ENCODE data around the gene C10orf143.
A peak's percentile ranks its signal among the peaks of the same experiment; 100 is the strongest.
"Not testable (repeated sequence)": the region's sequence is repeated elsewhere in the genome, so short reads cannot be mapped to it uniquely, and the experiment has no call there.

C10orf143 gene

DNA sequence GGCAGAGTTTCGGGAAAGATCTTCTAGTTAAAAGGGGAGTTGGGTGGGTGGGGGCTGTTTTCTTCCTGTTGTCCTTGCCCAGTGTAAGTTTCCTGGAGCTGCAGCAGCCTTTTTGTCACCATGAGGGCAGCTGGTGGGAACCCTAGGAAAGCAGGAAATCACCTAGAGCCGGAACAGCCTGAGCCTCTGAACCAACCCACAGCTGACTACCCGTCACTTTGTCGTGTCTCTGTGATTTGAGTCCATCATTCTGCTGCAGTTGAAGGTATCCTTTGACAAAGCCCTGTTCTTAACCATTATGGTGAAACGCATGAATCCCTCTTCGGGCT, 1.2 kb upstream of the C10orf143 start:
- no peak for DNase-seq

DNA sequence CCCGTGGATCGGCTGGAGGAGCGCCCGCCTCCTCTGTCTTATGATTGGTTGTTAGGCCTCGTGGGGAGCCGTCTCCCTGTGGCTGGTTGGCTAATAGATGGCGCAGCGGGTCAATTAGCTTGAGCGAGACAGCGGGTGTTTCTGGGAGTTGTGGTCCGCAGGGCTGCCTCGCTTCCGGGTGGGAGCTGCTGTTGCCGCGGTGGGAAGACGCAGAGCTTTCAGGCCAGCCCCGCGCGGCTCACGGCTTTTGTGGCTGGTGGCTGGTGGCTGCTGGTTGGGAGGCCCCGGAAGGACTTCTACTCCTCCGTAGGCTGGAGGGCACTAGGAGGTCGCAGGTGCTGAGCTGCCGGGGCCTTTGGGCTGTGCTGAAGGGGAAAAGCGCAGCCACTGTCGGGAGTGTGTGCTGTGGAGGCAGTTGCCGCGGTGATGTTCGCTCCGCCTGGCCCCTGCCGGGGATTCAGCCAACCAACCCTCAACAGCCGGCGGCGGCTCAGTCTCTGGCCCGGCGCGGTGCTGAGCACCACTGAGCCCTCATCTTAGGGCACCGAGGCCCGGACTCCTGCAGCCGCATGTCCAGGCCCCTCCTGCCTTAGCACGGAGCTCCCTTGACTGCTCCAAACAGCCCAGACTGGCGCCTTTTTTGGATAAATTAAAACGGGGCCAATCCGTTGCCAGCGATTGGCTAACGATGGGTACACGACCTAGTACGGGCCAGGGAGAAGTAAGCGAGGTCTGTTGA, 652 bp upstream of the C10orf143 start:
- DNase-seq = peak; percentile 81 to 99 (median 97)

DNA sequence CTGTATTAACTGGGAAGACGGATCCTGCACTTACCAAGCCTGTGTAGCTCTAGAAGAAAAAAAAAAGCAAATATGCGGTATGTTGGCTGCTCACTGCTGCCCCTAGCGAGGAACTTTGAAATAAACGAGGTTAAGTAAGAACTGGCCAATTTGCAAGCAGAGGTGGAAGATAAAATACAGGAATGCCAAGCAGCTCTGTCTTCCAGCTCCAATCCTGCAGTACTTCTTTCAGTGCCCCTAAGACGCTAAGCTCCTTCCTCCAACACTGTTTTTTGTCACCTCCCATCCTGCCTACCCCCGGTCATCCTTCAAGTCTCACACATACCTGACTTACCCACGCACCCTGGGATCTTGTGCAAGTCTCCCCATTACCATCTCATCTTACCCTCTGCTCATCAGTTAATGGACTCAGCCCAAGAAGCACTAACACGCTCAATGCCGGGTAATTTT, 809 bp downstream of the C10orf143 start:
- peak in 43 of 56 donors; percentile 5 to 79 (median 46) for DNase-seq

DNA sequence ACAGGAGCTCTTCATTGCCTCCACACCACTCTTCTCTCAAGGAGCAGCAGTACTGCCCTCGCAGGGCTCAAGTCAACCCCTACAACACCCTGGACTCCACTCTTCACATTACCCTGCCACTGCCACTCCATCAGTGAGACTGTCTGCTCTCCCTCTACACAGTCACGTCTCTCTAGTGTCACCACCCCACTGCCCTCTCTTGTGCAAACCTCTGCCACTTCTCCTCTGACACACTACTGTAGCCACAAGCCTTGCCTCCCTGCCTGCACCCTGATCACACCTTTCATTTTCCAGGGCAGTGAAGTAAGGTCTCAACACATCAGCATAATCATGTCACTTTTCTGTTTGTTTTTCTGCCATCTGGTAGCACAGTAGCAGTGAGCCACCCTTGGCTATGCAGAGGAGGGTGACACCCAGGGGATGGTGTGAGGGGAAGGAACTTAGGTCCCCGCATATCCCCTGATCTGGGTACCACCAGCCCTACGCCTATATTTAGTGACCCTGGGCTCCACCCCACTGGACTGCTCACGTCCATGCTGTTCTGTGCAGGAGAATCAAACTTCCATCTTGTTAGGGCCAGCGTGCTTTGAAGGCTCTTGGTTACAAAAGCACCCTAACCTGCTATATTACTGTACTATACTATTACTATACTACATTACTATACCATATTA, 1.6 kb downstream of the C10orf143 start:
- DNase-seq = no peak

DNA sequence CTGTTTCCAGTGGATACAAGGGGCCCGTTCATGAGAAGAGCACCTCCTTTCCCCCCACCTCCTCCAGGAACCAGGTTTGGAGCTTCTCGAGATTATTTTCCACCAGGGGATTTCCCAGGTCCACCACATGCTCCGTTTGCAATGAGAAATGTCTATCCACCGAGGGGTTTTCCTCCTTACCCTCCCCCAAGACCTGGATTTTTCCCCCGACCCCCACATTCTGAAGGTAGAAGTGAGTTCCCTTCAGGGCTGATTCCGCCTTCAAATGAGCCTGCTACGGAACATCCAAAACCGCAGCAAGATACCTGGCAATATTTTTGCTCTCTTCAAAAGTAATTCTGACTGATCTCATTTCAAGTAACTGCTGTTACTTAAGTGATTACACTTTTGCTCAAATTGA, 2.5 kb downstream of the C10orf143 start:
- not testable (repeated sequence) for DNase-seq

DNA sequence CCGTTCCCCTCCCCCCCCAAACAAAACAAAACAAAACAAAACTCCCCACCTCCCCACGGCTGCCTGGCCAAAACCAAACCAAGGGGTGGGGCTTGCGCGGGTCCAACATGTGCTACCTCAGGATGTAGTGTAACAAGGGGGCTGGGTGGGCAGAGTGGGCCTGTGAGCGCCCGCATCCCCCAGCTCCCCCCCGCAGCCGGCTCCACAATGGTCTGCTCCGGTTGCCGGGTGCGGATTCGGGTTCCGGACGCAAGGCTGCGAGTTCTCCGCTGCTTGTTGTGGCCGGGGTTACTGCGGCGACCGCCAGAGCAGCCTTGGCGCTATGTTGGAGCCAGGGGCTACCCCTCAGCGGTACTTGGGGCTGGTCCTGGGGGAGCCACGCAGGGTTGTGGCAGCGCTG, 4.9 kb downstream of the C10orf143 start:
- no peak for DNase-seq

DNA sequence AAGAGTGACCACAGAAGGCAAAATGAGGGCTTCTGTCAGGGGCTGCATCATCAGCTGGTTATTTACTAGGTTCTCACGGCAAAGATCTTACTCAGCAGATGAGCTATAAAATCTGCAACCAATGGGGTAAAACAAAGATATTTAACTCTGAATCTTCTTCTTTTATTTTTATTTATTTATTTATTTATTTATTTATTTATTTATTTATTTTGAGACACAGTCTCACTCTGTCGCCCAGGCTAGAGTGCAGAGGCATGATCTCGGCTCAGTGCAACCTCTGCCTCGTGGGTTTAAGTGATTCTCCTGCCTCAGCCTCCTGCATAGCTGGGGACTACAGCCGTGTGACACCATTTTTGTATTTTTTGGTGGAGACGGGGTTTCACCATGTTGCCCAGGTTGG, 11.3 kb downstream of the C10orf143 start:
- no peak for DNase-seq

DNA sequence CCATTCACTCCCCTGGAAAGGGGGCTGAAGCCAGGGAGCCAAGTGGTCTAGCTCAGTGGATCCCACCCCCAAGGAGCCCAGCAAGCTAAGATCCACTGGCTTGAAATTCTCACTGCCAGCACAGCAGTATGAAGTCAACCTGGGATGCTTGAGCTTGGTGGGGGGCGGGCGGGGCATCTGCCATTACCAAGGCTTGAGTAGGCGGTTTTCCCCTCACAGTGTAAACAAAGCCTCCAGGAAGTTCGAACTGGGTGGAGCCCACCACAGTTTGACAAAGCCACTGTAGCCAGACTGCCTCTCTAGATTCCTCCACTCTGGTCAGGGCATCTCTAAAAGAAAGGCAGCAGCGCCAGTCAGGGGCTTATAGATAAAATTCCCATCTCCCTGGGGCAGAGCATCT, 20.1 kb downstream of the C10orf143 start:
- DNase-seq = not testable (repeated sequence)

DNA sequence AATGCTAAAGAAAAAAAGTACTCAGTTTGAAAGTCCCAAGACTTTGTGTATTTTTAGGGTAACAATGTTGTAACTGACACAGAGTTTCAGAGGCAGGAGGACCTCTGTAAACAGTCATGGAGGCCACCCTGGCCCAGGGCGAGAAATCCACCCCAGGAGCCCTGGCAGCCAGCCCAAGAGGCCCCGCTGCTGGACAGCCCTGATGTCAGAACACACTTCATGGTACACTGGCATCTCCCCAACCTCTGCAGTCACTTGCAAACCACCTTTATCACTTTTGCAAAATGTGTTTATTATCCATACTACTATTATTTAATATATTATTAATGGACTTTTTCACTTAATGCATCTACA, 30.2 kb downstream of the C10orf143 start:
- DNase-seq = no peak

DNA sequence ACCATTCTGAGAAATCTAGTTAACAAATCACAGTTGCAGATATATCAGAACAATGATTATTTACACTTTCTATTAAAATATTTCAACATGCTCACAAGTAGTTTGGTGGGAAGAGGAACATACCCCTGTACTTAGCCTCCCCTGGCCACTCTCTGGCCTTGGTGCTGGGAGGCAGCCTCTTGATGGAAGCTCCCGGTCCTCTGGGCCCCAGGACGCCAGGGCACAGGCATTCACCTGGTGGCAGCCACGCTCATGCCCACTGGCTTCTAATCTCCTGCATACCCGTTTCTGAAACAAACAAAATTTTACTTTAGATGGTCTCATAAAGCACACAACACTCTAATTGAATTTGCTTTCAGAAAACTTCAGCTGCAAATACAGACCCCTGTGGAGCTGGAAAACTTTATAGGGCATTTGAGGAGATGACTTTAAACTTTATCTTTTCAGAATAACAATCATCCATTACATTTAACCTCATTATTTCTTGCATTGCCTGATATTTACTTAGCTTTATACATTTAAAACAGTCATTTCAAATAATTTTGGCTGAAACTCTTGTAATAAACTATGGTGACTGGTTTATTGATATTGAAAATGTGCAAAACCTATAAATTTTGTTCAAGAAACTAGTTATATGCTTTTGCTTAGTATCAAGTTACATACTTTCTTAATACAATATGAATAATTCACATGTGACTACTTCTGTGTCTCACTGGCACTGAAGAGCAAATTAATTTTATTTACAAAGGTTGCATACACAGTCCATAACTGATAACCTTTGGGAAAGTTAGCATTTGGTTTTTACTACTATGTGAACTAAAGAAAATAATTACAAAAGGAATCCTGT, 30.8 kb downstream of the C10orf143 start:
- DNase-seq = no peak

DNA sequence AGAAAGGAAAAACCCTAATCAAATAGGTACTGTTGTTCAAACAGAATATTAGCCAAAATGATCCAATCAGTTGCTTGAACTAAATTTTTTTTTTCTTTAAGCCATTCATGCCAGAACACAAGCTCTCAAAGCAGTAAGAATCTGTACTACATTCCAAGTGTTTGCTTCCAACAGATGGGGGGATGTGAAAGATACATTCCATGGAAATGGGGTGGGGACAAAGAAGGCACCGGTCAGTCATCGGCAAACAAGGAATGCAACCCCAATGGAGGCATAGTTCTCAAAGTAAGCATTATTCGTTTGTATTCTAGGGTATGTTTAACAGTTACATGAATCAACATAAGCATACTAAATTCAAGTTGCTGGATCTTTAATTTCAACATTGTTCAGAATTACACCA, 32.5 kb downstream of the C10orf143 start:
- no peak for DNase-seq

GRCh38 chr10:130076681-130077080, 33.9 kb downstream of the C10orf143 start:
- DNase-seq = no peak

- no peak for DNase-seq
Measured at GRCh38 chr10:130074639-130075038, 36.0 kb downstream of the C10orf143 start.

DNA sequence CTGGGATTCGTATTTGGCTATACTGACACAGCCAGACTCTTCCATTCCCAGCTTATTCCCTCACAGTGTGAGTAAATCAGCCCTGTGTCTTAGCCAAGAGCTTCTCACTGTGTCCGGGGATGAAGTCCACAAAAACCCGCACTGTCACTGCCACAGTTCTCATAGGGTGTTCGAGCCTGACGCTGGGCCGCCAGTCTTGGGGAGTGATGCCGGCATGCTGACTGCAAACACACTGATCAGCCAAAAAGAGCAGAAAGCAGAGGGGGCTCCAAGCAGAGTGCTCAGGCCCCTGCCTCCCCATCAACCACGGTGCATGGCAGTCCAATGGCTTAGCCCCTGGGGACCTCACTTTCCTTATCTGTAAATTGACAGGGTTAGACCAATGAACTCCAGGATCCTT, 36.7 kb downstream of the C10orf143 start:
- DNase-seq = no peak

DNA sequence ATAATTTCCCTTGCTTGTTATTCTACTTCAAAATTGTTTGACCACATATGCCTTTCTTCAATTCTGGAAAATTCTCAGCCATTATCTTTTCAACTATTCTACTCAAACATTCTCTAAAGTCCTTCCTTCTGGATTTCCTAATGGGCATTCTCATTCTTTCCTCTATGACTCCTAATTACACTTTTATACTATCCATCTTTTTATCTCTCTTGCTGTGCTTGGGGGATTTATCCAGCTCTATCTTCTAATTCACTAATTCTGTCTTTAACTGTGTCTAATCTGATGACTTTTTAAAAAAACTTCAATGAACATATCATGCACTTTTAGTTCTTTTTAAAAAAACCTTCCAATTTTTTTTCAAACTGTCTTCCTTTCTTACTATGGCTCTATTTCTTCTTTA, 38.4 kb downstream of the C10orf143 start:
- DNase-seq = no peak

GRCh38 chr10:130067893-130068292, 42.7 kb downstream of the C10orf143 start:
- no peak for DNase-seq

DNA sequence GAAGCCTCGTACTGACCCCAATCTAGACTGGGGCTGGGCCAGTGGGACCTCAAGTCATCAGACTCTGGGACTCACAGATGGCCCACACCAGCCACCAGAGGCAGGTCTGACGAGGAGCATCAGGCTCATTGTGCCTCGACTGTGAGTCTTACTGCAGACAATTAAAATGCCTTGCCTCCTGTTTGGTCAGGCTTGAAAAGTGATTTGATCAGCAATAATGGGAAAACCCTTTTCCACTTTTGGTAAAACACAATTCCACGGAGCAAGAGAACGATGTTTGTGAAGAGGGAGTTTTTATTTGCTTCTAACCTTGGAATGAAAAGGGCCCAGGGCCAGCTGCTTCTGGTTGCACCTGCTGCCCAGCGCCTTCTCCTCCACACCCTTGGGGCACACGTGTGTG, 43.9 kb downstream of the C10orf143 start:
- DNase-seq = no peak

- no peak for DNase-seq
Measured at GRCh38 chr10:130065251-130065650, 45.4 kb downstream of the C10orf143 start.

DNA sequence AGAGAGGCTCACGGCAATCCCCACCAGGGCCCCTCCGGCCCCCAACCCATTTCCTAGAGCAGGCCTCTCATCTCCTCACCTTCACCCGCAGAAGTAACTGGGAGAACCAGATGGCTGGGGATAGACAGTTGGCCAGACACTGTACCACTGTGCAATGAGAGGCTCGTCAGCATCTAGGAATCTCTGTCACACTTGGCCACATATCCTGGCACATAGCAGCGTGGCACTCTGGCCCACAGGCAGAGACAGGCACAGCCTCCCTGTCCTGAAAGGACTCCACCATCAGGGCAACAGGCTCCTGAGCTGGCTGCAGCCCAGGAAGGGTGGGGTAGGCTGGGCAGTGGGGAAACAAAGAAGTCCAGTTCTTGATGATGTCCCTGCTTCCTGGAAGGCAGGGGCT, 45.8 kb downstream of the C10orf143 start:
- no peak for DNase-seq

DNA sequence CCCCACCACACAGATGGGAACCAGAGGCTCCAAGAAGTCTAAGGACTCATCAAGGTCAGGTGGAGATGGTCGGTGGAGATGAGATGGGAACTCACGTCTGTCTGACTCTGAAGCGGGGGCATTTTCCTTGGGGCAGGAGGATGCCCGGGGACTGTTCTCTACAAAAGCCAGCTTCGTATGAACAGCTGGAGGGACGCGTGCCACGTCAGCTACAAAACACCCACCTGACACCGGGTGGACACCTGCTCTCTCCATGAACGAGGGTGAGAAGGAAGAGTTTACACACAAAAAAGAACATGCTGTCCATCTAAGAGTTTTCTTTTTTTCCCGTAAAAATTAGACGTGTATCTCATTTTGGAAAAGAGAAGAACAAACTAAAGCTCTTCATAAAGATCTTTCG, 47.7 kb downstream of the C10orf143 start:
- no peak for DNase-seq

DNA sequence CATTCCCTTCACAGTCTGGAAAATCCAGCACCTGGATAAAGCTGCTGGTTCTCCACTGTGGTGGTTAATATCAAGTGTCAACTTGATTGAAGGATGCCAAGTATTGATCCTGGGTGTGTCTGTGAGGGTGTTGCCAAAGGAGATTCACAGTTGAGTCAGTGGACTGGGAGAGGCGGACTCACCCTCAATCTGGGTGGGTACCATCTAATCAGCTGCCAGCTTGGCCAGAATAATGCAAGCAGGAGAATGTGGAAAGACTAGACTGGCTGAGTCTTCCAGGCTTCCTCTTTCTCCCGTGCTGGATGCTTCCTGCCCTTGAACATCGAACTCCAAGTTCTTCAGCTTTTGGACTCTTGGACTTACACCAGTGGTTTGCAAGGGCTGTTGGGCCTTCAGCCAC, 48.4 kb downstream of the C10orf143 start:
- DNase-seq = no peak

GRCh38 chr10:130061760-130062159, 48.9 kb downstream of the C10orf143 start:
- DNase-seq = no peak
